GM10266 (cell line): ENCODE results near the gene TRAM2.

Source experiments
- DNase-seq: peaks from one replicate; pipeline ENCODE4 v3.0.0; 2012; ENCODE audit errors: extremely low spot score
- TF ChIP-seq, protein P1 (sequence below): IDR thresholded peaks from 2 replicates; pipeline ENCODE4 v1.5.1; 2012; ENCODE audit warnings: mild to moderate bottlenecking, low read depth; ENCODE audit not compliant: control insufficient read depth, insufficient read depth; ENCODE audit errors: missing control alignments

The TRAM2 gene

DNA sequence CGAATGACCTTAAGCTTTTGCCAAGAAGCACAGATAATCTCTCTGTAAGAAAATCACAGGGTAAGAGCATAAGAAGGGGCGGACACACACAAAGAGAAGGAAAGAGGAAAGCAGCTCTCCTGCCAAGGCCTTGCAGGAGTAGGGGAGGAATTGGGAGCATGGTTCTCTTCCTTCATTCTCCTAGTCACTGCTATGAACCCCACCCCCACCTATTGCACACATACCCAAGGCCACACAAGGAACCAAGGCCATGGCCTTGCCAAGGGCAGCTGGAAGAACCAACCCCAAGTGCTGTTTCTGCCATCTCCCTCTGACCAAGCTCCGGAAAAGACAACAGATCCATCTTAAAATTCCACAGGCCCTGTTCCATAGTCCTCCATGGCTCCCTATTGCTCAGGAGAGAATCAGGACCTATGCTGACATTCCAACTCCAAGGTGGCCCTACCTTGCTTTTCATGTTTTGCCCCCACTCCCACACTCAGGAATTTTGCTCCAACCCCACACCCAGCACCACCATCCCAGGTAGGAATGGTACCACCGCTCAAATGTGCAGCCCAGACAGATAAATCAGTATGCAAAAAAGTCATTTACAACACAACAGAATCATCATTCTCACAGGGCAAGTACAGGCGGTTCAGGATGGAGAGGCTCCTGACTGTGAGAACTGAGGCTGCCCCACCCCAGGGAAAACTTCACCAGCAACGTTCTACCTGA lies 31.3 kb downstream of the TRAM2 start:
- TF ChIP-seq, protein P1, sequence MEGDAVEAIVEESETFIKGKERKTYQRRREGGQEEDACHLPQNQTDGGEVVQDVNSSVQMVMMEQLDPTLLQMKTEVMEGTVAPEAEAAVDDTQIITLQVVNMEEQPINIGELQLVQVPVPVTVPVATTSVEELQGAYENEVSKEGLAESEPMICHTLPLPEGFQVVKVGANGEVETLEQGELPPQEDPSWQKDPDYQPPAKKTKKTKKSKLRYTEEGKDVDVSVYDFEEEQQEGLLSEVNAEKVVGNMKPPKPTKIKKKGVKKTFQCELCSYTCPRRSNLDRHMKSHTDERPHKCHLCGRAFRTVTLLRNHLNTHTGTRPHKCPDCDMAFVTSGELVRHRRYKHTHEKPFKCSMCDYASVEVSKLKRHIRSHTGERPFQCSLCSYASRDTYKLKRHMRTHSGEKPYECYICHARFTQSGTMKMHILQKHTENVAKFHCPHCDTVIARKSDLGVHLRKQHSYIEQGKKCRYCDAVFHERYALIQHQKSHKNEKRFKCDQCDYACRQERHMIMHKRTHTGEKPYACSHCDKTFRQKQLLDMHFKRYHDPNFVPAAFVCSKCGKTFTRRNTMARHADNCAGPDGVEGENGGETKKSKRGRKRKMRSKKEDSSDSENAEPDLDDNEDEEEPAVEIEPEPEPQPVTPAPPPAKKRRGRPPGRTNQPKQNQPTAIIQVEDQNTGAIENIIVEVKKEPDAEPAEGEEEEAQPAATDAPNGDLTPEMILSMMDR = no peak
- DNase-seq = no peak

DNA sequence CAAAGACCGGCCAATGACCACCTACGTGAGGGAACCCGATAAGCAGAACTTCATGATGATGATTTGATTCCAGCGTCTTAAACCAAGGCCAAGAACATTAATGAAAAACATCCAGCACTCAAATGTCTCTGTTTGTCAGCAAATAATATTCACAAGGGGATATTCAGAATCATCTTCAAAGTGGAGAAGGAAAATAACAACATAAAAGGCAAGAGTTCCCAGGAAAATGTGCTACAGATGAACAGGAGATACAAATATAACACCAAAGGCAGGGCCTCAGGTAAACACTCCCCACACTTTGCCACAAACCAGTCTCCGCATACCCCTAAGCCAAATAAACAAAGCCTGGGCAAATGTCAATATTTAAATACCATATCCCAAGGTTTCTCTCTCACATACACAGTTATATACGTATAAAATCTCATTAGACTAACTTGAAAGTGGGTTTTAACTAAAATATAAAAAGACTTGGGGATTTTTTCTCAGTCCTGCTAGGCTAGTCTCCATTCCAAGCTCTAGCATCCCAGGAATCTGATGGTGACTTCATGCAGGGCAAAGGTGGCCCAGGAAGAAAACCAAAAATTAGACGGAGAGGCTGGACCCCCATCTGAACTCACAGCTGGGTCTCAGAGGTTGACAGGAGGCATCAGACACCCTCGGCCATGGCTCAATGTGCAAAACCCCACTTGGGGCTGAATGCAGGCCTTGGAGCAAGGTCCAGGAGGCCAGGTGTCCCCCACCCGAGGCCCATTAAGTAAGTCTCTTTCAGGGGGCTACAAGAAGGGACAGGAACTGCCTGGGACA lies 32.1 kb downstream of the TRAM2 start:
- TF ChIP-seq, protein P1 = no peak
- DNase-seq = no peak

DNA sequence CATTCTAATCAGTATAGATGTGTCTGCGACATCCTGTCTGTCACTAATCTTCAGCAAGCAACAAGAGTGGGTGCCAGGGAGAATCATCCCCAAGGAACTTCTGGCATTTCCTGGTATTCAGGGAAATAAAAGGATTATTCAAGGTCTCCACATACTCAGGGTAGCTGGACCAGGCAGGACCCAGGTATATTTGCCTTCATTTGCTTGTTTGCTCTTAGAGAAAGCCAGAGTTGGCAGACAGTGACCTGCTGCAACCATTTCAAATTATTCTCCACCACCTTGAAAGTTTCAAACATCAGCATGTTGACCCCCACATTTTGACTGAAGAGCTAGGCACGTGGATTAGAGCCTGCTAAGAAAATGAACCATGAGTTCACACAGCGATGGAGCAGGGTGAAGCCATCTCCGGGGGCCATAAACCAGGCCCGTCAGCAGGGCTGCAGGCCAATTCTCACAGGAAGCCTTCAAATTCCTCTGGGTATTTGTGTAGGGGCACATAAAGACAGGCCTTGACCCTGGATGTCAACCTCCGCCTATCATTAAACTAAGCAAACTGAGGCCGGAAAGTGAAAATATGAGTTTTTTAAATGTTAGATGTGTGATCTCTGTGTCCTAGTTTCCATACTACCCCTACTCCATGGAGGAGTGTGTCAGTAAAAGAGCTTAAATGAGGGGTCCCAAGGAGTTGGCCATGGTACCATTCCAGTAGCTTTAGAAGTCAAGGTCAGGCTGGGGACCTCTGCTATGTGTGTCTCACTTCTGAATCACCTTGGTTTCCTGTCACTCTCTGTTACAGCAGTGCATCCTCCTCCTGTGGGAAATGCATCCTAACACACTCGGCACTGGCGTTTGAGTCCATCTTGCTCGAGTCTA lies 32.9 kb downstream of the TRAM2 start:
- no peak for DNase-seq
- TF ChIP-seq, protein P1 = no peak

DNA sequence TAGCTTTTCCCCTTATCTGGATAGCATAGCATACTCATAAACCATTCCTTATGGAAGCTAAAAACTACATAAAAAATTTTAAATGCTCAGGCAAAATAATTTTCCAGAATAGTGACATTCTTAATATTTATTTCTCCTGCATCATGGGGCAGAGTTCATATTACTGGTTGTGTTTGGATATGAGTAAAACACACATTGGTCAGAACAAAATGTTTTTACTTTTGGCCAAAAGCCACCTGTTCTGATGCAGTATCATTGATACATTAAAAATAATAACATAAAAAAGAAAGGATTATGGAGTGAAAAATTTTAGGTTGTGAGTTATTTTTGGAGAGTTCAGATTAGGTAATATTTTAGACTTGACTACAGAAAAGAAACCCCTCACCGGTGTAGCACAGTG lies 33.6 kb downstream of the TRAM2 start:
- DNase-seq = no peak
- TF ChIP-seq, protein P1 = no peak

DNA sequence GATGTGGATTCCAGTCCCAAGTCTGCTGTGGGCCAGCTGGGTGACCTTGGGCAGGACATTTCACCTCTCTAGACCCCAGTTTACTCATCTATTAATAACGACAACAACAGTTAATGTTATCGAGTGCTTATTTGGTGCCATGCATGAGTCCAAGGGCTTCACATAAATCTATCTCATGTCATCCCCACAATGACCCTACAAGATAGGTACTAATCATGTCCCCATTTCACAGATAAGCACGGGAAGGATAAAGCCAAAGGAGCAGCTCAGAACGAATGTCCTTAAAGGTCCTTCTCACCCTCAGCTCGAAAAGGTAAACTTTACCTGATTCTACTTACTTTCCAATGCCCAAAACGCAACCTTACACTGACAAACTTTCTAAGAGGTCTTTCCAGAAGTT lies 35.7 kb downstream of the TRAM2 start:
- DNase-seq = no peak
- TF ChIP-seq, protein P1 = no peak

DNA sequence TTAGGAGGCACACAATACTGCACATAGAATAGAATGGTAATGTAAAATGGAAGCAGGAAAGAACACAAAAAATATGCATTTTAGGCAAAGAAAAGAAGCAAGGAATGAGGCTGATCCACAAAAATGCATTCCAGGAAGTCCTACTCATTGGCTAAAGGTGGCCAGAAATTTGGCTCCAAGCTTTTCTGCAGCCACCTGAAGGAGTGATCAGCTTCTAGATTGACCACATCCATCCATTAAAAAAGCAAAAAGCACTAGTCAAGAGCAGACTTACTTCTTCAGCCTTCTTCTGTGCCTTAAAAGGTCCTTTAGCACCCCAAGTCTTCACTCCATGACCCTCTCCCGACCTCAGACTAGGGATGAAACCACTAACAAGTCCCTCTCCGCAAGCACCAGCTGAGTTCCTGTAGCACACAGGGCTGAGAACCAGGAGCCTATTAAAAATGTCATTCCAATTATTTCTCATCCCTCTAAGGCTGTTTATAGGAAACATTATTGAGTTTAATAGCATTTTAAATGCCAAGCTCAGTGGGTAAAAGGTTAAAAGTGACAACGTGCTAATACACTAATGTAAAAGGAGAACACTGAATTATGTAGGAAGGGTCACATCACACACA lies 36.5 kb downstream of the TRAM2 start:
- no peak for DNase-seq
- TF ChIP-seq, protein P1 = no peak
